Panc1 (cell line): Measurements from ENCODE around the gene ZC3H10. TPM values are rescaled to one million over a fixed set of nuclear protein-coding genes. Genes with fewer than 3 reads are reported as not detected.
A peak's percentile ranks its signal among the peaks of the same experiment; 100 is the strongest.

Source experiments
- ATAC-seq: fragments of 200-7000 bp; cut with Tn5 transposase; 2 replicates; pipeline ENCODE4 v1.9.1; 2020; ENCODE audit warnings: mild to moderate bottlenecking, moderate library complexity
- BruUV-seq: library from RNA; stranded (reverse); fragments of 400-500 nt; replicated peaks from 2 replicates; lab custom pipeline; 2021; lab: Mats Ljungman, UMichigan
- CTCF ChIA-PET: fragments of 300-600 bp; sonication (Branson Sonifier 250); formaldehyde crosslinking; loops from one replicate; lab custom pipeline; 2022; ENCODE audit warnings: antibody characterized with exemption; lab: Charles Lee
- POLR2A ChIA-PET: fragments of 300-600 bp; sonication (Branson Sonifier 250); formaldehyde crosslinking; loops from one replicate; lab custom pipeline; 2022; ENCODE audit warnings: antibody characterized with exemption; lab: Charles Lee
- DNase-seq: peaks from one replicate; pipeline ENCODE4 v3.0.0-alpha.2; 2010; ENCODE audit warnings: low read depth, low spot score
- H3K27ac ChIP-seq: 2 replicates; pipeline ENCODE4 v1.5.1; 2011; ENCODE audit warnings: mild to moderate bottlenecking, low read length, inconsistent platforms
- H3K27me3 ChIP-seq: fragments of 200-500 bp; sonication (Bioruptor generic); 2 replicates; pipeline ENCODE4 v1.6.0; 2014; ENCODE audit warnings: low read length, inconsistent platforms; ENCODE audit not compliant: control insufficient read depth, insufficient read depth
- H3K36me3 ChIP-seq: fragments of 200-500 bp; sonication (Bioruptor generic); 2 replicates; pipeline ENCODE4 v1.5.1; 2014; ENCODE audit warnings: inconsistent platforms, mild to moderate bottlenecking, low read length, moderate library complexity; ENCODE audit not compliant: control insufficient read depth, insufficient read depth
- H3K4me1 ChIP-seq: 2 replicates; pipeline ENCODE4 v1.5.1; 2011; ENCODE audit warnings: inconsistent platforms, mild to moderate bottlenecking, low read length, moderate library complexity; ENCODE audit not compliant: control insufficient read depth, insufficient read depth
- H3K4me3 ChIP-seq, 2 experiments: 2 replicates each; pipeline ENCODE4 v1.5.1; 2011 to 2012; ENCODE audit warnings: low read depth in 2 of 2, low read length in 2 of 2, mild to moderate bottlenecking in 2 of 2, inconsistent platforms in 1 of 2, moderate library complexity in 1 of 2
- H3K9me3 ChIP-seq: fragments of 200-500 bp; sonication (Bioruptor generic); 2 replicates; pipeline ENCODE4 v1.5.1; 2014; ENCODE audit warnings: low read depth, mild to moderate bottlenecking, inconsistent platforms, low read length, moderate library complexity; ENCODE audit not compliant: control insufficient read depth, insufficient read depth
- CTCF ChIP-seq: fragments of 450-650 bp; IDR thresholded peaks from 2 replicates; pipeline ENCODE4 v1.5.1; 2017; ENCODE audit warnings: mild to moderate bottlenecking
- POLR2AphosphoS5 ChIP-seq: IDR thresholded peaks from 2 replicates; pipeline ENCODE4 v1.6.1; 2012; ENCODE audit warnings: mild to moderate bottlenecking, low read depth, low read length, moderate library complexity
- SIN3A ChIP-seq: IDR thresholded peaks from 2 replicates; pipeline ENCODE4 v1.6.1; 2012; ENCODE audit warnings: low read depth, mild to moderate bottlenecking, low read length, moderate library complexity, borderline replicate concordance; ENCODE audit not compliant: insufficient read depth
- TCF7L2 ChIP-seq: IDR thresholded peaks from 2 replicates; pipeline ENCODE4 v1.6.1; 2011; ENCODE audit warnings: mild to moderate bottlenecking, low read depth, low read length, inconsistent platforms
- in situ Hi-C: cut with HindIII; loops from 2 replicates; pipeline ENCODE4 v1.10.0; 2016; ENCODE audit warnings: low sequenced_read_pairs, low pct_unique_long_range_greater_than_20kb
- intact Hi-C: fragments of 100-400 bp; cut with micrococcal nuclease; formaldehyde crosslinking; loops from one replicate; pipeline ENCODE4 v1.10.0; 2022; ENCODE audit not compliant: unreplicated experiment
- total RNA-seq: library from RNA; stranded (reverse); gene quantifications from one replicate; pipeline ENCODE4 v1.2.1, GENCODE V29; 2021; ENCODE audit not compliant: unreplicated experiment
- TF ChIP-seq, protein P1 (sequence below), 2 experiments: IDR thresholded peaks; 2 replicates each; pipeline ENCODE4 v1.6.1; 2011 to 2012; ENCODE audit warnings: low read depth in 2 of 2, control low read depth in 1 of 2, low read length in 1 of 2, mild to moderate bottlenecking in 1 of 2, moderate library complexity in 1 of 2; ENCODE audit not compliant: insufficient read depth in 1 of 2

Gene ZC3H10
- total RNA-seq, 1 experiment from 2014 or later, result 6.0 TPM

DNA sequence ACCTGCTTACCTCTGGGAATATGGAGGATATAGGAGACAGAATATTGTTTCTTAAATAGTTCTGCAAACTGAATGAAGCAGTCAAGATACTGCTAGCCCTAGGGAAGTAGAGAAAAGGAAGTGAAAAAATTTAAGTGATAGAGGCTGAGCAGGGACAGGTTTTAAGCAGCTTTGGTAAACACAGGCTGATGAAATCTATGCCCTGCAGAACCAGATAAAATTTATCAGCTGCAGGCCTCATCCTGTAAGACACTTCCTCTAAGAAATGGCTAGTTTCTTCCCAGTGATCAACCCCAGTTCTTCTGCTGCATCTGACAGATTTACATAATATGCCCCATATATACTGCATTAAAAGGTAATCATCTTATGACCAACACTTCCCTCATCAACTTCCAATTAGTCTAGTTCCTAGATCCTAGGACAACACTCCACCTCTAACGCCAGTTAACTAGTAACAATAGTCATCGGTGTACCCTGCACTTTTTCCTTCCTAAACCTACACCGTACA, 8.7 kb downstream of the ZC3H10 start:
- intact Hi-C loops, result no loop called here
- Histone ChIP-seq H3K4me1 (peaks cover 29% of the 10 kb centered on the region), H3K27ac (peak overlapping the region; percentile 94), H3K36me3 (peaks cover 4% of the 10 kb centered on the region; the same call in 1 of the 2 replicates), H3K4me3 (no peak overlapping the region), H3K27me3 (no peaks in the 10 kb centered on the region), H3K9me3 (no peaks in the 10 kb centered on the region)
- ChIA-PET POLR2A (interaction anchor here (0.5 to 0.6 kb wide), 2 partner anchors 41 to 188 kb away, joined by 3 to 4 read pairs; no protein-coding TSS in a partner anchor), CTCF (interaction anchor here (0.5 kb wide), 1 partner anchor 32 kb away, joined by 3 read pairs; no protein-coding TSS in a partner anchor)
- TF ChIP-seq SIN3A, result no peak
- no peak for TF ChIP-seq TCF7L2
- TF ChIP-seq CTCF, result no peak
- TF ChIP-seq, protein P1, sequence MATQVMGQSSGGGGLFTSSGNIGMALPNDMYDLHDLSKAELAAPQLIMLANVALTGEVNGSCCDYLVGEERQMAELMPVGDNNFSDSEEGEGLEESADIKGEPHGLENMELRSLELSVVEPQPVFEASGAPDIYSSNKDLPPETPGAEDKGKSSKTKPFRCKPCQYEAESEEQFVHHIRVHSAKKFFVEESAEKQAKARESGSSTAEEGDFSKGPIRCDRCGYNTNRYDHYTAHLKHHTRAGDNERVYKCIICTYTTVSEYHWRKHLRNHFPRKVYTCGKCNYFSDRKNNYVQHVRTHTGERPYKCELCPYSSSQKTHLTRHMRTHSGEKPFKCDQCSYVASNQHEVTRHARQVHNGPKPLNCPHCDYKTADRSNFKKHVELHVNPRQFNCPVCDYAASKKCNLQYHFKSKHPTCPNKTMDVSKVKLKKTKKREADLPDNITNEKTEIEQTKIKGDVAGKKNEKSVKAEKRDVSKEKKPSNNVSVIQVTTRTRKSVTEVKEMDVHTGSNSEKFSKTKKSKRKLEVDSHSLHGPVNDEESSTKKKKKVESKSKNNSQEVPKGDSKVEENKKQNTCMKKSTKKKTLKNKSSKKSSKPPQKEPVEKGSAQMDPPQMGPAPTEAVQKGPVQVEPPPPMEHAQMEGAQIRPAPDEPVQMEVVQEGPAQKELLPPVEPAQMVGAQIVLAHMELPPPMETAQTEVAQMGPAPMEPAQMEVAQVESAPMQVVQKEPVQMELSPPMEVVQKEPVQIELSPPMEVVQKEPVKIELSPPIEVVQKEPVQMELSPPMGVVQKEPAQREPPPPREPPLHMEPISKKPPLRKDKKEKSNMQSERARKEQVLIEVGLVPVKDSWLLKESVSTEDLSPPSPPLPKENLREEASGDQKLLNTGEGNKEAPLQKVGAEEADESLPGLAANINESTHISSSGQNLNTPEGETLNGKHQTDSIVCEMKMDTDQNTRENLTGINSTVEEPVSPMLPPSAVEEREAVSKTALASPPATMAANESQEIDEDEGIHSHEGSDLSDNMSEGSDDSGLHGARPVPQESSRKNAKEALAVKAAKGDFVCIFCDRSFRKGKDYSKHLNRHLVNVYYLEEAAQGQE (IDR thresholded peaks at IDR 0.05; ENCODE audit: insufficient read depth in 1 of 2, low read depth in 2 of 2, low read length in 1 of 2), result no peak
- no peak for TF ChIP-seq POLR2AphosphoS5
- DNase-seq (no peak), ATAC-seq (no peak)
- in situ Hi-C loops, result no loop called here
- BruUV-seq, result no TSS peak

DNA sequence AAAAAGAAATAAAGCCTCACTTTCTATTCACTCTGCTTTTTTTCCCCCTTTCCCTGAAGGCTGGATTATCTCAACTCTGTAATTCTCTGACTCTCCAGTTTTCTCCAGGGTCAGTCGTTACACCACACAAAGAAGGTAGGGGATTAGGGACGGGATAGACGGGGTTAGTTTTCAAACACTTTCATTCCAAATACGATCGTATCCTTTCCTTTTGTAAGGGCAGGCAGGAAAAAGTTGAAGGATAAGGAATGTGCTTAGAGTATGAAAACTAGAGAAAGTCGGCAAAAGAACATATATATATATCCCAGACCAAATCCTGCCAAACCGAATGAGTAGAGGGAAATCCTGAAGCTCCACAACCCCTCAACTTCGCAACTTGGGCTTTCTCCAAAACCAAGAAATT, 9.4 kb downstream of the ZC3H10 start:
- Histone ChIP-seq H3K27ac (peak overlapping the region; percentile 94), H3K36me3 (peaks cover 5% of the 10 kb centered on the region; the same call in 1 of the 2 replicates), H3K4me3 (peak overlapping the region; percentile 93 to 96), H3K27me3 (no peaks in the 10 kb centered on the region), H3K9me3 (no peaks in the 10 kb centered on the region), H3K4me1 (peaks cover 29% of the 10 kb centered on the region)
- intact Hi-C loops (no loop called here), in situ Hi-C loops (no loop called here)
- DNase-seq (no peak), ATAC-seq (no peak)
- TSS peak; percentile 92 for BruUV-seq
- TF ChIP-seq SIN3A (no peak; the same call in 1 of the 2 replicates), TCF7L2 (no peak), POLR2AphosphoS5 (no peak), CTCF (no peak)
- TF ChIP-seq, protein P1 (IDR thresholded peaks at IDR 0.05; ENCODE audit: insufficient read depth in 1 of 2, low read depth in 2 of 2, low read length in 1 of 2), result no peak
- CTCF ChIA-PET, result interaction anchor here (0.6 to 1.8 kb wide), 4 partner anchors 9 to 428 kb away, joined by 3 to 14 read pairs (median 6); partner anchors contain the start of gene ZC3H10
- POLR2A ChIA-PET, result interaction anchor here (0.6 to 1.3 kb wide), 5 partner anchors 10 to 682 kb away, joined by 3 to 6 read pairs (median 3); partner anchors contain the start of genes RNF41, SMARCC2 and ZC3H10
